MM.1S (cell line): ENCODE data around the gene TRABD2B.

Experiments used
- EZH2 ChIP-seq: fragments of 300-600 bp; sonication (generic); optimal IDR thresholded peaks from 2 replicates; pipeline ENCODE3; 2017; ENCODE audit warnings: low read depth, mild to moderate bottlenecking, antibody characterized with exemption, low read length, mixed read lengths
- EZH2phosphoT487 ChIP-seq: fragments of 300-600 bp; sonication (generic); IDR thresholded peaks from 2 replicates; pipeline ENCODE4 v1.6.1; 2018; ENCODE audit warnings: antibody characterized with exemption, low read length
- TF ChIP-seq, protein P1 (sequence below): fragments of 300-600 bp; sonication (generic); IDR thresholded peaks from 2 replicates; pipeline ENCODE4 v1.5.1; 2016; ENCODE audit warnings: antibody characterized with exemption, low read length, mixed read lengths

GRCh38 chr1:47876587-47876963 is 120.6 kb downstream of the TRABD2B start:
- TF ChIP-seq EZH2 (no peak), EZH2phosphoT487 (no peak)
- TF ChIP-seq, protein P1, sequence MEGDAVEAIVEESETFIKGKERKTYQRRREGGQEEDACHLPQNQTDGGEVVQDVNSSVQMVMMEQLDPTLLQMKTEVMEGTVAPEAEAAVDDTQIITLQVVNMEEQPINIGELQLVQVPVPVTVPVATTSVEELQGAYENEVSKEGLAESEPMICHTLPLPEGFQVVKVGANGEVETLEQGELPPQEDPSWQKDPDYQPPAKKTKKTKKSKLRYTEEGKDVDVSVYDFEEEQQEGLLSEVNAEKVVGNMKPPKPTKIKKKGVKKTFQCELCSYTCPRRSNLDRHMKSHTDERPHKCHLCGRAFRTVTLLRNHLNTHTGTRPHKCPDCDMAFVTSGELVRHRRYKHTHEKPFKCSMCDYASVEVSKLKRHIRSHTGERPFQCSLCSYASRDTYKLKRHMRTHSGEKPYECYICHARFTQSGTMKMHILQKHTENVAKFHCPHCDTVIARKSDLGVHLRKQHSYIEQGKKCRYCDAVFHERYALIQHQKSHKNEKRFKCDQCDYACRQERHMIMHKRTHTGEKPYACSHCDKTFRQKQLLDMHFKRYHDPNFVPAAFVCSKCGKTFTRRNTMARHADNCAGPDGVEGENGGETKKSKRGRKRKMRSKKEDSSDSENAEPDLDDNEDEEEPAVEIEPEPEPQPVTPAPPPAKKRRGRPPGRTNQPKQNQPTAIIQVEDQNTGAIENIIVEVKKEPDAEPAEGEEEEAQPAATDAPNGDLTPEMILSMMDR = no peak
